Activated CD8-positive, alpha-beta T cell treated with anti-CD3 and anti-CD28 coated beads for 36 hours (primary cell): Measurements from ENCODE around the gene BCKDHB. TPM values are rescaled to one million over a fixed set of nuclear protein-coding genes. Genes with fewer than 3 reads are reported as not detected.

Source experiments
- ATAC-seq: fragments of 200-7000 bp; cut with Tn5 transposase; one replicate; pipeline ENCODE4 v1.10.0; 2021; ENCODE audit warnings: mild to moderate bottlenecking, moderate library complexity
- CTCF ChIA-PET: fragments of 350-600 bp; sonication (Branson Sonifier 250); formaldehyde crosslinking; loops from one replicate; lab custom pipeline; 2021; ENCODE audit warnings: antibody characterized with exemption; lab: Charles Lee
- POLR2A ChIA-PET: fragments of 350-600 bp; sonication (Branson Sonifier 250); formaldehyde crosslinking; loops from one replicate; lab custom pipeline; 2021; ENCODE audit warnings: antibody characterized with exemption; lab: Charles Lee
- DNase-seq: peaks from one replicate; pipeline ENCODE4 v3.0.0-alpha.2; 2020
- H3K27ac Mint-ChIP-seq: one replicate; pipeline ENCODE4 v1.8.0; 2021; ENCODE audit warnings: mild to moderate bottlenecking, mixed read lengths
- H3K27me3 Mint-ChIP-seq: one replicate; pipeline ENCODE4 v1.8.0; 2021; ENCODE audit warnings: mixed read lengths
- H3K36me3 Mint-ChIP-seq: one replicate; pipeline ENCODE4 v1.8.0; 2021; ENCODE audit warnings: low read depth, mixed read lengths
- H3K4me1 Mint-ChIP-seq: one replicate; pipeline ENCODE4 v1.8.0; 2021; ENCODE audit warnings: low read depth, mixed read lengths
- H3K4me3 Mint-ChIP-seq: one replicate; pipeline ENCODE4 v1.8.0; 2021; ENCODE audit warnings: mild to moderate bottlenecking, moderate library complexity, mixed read lengths
- H3K9me3 Mint-ChIP-seq: one replicate; pipeline ENCODE4 v1.8.0; 2021; ENCODE audit warnings: mixed read lengths
- CTCF ChIP-seq: fragments of 200-600 bp; IDR thresholded peaks from one replicate; pipeline ENCODE4 v1.8.0; 2022; ENCODE audit warnings: antibody characterized with exemption, mild to moderate bottlenecking
- intact Hi-C: fragments of 100-400 bp; cut with micrococcal nuclease; formaldehyde crosslinking; loops from one replicate; pipeline ENCODE4 v1.10.0; 2022
- total RNA-seq, 2 experiments: library from RNA; stranded (reverse); gene quantifications; one replicate each; pipeline ENCODE4 v1.2.3, GENCODE V29; 2021

Gene BCKDHB
- total RNA-seq, 2 experiments from 2014 or later = 17.8 to 19.3 TPM

- Mint-ChIP-seq H3K4me1 (no peaks in the 10 kb centered on the region), H3K9me3 (no peaks in the 10 kb centered on the region), H3K27me3 (no peaks in the 10 kb centered on the region), H3K27ac (no peak overlapping the region), H3K36me3 (peaks cover 23% of the 10 kb centered on the region), H3K4me3 (no peak overlapping the region)
- no peak for TF ChIP-seq CTCF
- ATAC-seq = no peak
- no peak for DNase-seq
- ChIA-PET POLR2A (no interaction called here), CTCF (no interaction called here)
- intact Hi-C loops = no loop called here
Measured at GRCh38 chr6:80134065-80134464, 27.6 kb downstream of the BCKDHB start.

- no peak for TF ChIP-seq CTCF
- no peak overlapping the region for H3K4me3 Mint-ChIP-seq
- no peaks in the 10 kb centered on the region for H3K27me3 Mint-ChIP-seq
- intact Hi-C loops = no loop called here
- ATAC-seq (no peak), DNase-seq (no peak)
- H3K4me1 Mint-ChIP-seq = no peaks in the 10 kb centered on the region
- H3K36me3 Mint-ChIP-seq = peaks cover 30% of the 10 kb centered on the region
- ChIA-PET POLR2A (no interaction called here), CTCF (no interaction called here)
- no peaks in the 10 kb centered on the region for H3K9me3 Mint-ChIP-seq
- no peak overlapping the region for H3K27ac Mint-ChIP-seq
Measured at GRCh38 chr6:80142586-80142985, 36.1 kb downstream of the BCKDHB start.

GRCh38 chr6:80143419-80143937 lies 37.0 kb downstream of the BCKDHB start:
- Mint-ChIP-seq H3K9me3 (no peaks in the 10 kb centered on the region), H3K27me3 (no peaks in the 10 kb centered on the region), H3K36me3 (peaks cover 35% of the 10 kb centered on the region), H3K27ac (no peak overlapping the region), H3K4me1 (no peaks in the 10 kb centered on the region), H3K4me3 (no peak overlapping the region)
- TF ChIP-seq CTCF = no peak
- DNase-seq = no peak
- intact Hi-C loops = no loop called here
- no peak for ATAC-seq
- ChIA-PET POLR2A (no interaction called here), CTCF (no interaction called here)

- H3K36me3 Mint-ChIP-seq = peaks cover 36% of the 10 kb centered on the region
- ATAC-seq (no peak), DNase-seq (no peak)
- no peak overlapping the region for H3K4me3 Mint-ChIP-seq
- no peak for TF ChIP-seq CTCF
- no peak overlapping the region for H3K27ac Mint-ChIP-seq
- ChIA-PET CTCF (no interaction called here), POLR2A (interaction anchor here (1.2 kb wide), 1 partner anchor 15 kb away, joined by 3 read pairs; no protein-coding TSS in a partner anchor)
- no peaks in the 10 kb centered on the region for H3K27me3 Mint-ChIP-seq
- intact Hi-C loops = no loop called here
- H3K4me1 Mint-ChIP-seq = no peaks in the 10 kb centered on the region
- H3K9me3 Mint-ChIP-seq = no peaks in the 10 kb centered on the region
Measured at GRCh38 chr6:80144753-80145315, 38.4 kb downstream of the BCKDHB start.

GRCh38 chr6:80145509-80145908 lies 39.0 kb downstream of the BCKDHB start:
- intact Hi-C loops = no loop called here
- Mint-ChIP-seq H3K4me3 (no peak overlapping the region), H3K27me3 (no peaks in the 10 kb centered on the region), H3K36me3 (peaks cover 35% of the 10 kb centered on the region), H3K9me3 (no peaks in the 10 kb centered on the region), H3K27ac (no peak overlapping the region), H3K4me1 (no peaks in the 10 kb centered on the region)
- CTCF ChIA-PET = no interaction called here
- no peak for ATAC-seq
- DNase-seq = no peak
- POLR2A ChIA-PET = interaction anchor here (1.2 kb wide), 1 partner anchor 15 kb away, joined by 3 read pairs; no protein-coding TSS in a partner anchor
- TF ChIP-seq CTCF = no peak
